HCT116 (cell line): Measurements from ENCODE around the gene CAPN10. TPM values are rescaled to one million over a fixed set of nuclear protein-coding genes. Genes with fewer than 3 reads are reported as not detected.
A peak's percentile ranks its signal among the peaks of the same experiment; 100 is the strongest.

Experiments used
- ATAC-seq: fragments of 200-7000 bp; cut with Tn5 transposase; 2 replicates; pipeline ENCODE4 v1.9.1; 2020; ENCODE audit warnings: mild to moderate bottlenecking, moderate library complexity
- BruUV-seq: library from RNA; stranded (reverse); fragments of 400-500 nt; replicated peaks from 2 replicates; lab custom pipeline; 2021; lab: Mats Ljungman, UMichigan
- CTCF ChIA-PET: fragments of 300-600 bp; sonication (Branson Sonifier 250); formaldehyde crosslinking; loops from one replicate; lab custom pipeline; 2021; ENCODE audit warnings: antibody characterized with exemption; lab: Charles Lee
- POLR2A ChIA-PET: fragments of 300-600, 350-600 bp; sonication (Branson Sonifier 250); formaldehyde crosslinking; loops from one replicate; lab custom pipeline; 2021; ENCODE audit warnings: antibody characterized with exemption; lab: Charles Lee
- RAD21 ChIA-PET, 2 experiments: fragments of 300-600 bp; sonication (Branson Sonifier 250); formaldehyde crosslinking; loops; one replicate each; lab custom pipeline; 2023; ENCODE audit warnings: low total read pairs in 2 of 2; ENCODE audit not compliant: uncharacterized antibody in 2 of 2, unreplicated experiment in 2 of 2, low non-redundant PET in 1 of 2; lab: Charles Lee
- DNase-seq: peaks from one replicate; pipeline ENCODE4 v3.0.0-alpha.2; 2010; ENCODE audit warnings: low read depth, low spot score
- H2AFZ ChIP-seq: fragments of 200-600 bp; shearing (Covaris generic), sonication (generic); 2 replicates; pipeline ENCODE4 v1.6.1; 2017; ENCODE audit warnings: low read depth, mixed run types, mixed read lengths, antibody characterized with exemption, low read length; ENCODE audit not compliant: poor library complexity, severe bottlenecking
- H3K27ac ChIP-seq: 2 replicates; pipeline ENCODE4 v1.5.1; 2012; ENCODE audit warnings: low read depth, low read length
- H3K27me3 ChIP-seq: fragments of 200-600 bp; sonication (generic); 2 replicates; pipeline ENCODE4 v1.6.1; 2016; ENCODE audit warnings: mixed run types, low read length, mixed read lengths; ENCODE audit not compliant: insufficient read depth
- H3K36me3 ChIP-seq, 2 experiments: fragments of 200-500 bp in 1 of 2; fragments of 200-600 bp in 1 of 2; sonication (Bioruptor generic) in 1 of 2; sonication (generic) in 1 of 2; 2 replicates each; pipeline versions ENCODE4 v1.5.1 to v1.6.1; 2014 to 2016; ENCODE audit warnings: low read length in 2 of 2, inconsistent platforms in 1 of 2, mixed read lengths in 1 of 2, mixed run types in 1 of 2; ENCODE audit not compliant: insufficient read depth in 2 of 2, control insufficient read depth in 1 of 2
- H3K4me1 ChIP-seq, 2 experiments: fragments of 200-600 bp in 1 of 2; sonication (generic) in 1 of 2; 2 replicates each; pipeline versions ENCODE4 v1.5.1 to v1.6.1; 2012 to 2017; ENCODE audit warnings: low read length in 2 of 2, inconsistent platforms in 1 of 2, mild to moderate bottlenecking in 1 of 2, mixed read lengths in 1 of 2, mixed run types in 1 of 2, moderate library complexity in 1 of 2; ENCODE audit not compliant: insufficient read depth in 2 of 2, control insufficient read depth in 1 of 2
- H3K4me2 ChIP-seq: fragments of 200-600 bp; sonication (generic); 2 replicates; pipeline ENCODE4 v1.6.1; 2017; ENCODE audit warnings: mixed run types, low read length, mixed read lengths
- H3K4me3 ChIP-seq, 2 experiments: fragments of 200-600 bp in 1 of 2; sonication (generic) in 1 of 2; replicated peaks in 1 of 2; 2 replicates each; pipeline ENCODE4 v1.5.1; 2011 to 2016; ENCODE audit warnings: low read length in 2 of 2, control low read depth in 1 of 2, low read depth in 1 of 2, mild to moderate bottlenecking in 1 of 2, mixed read lengths in 1 of 2, mixed run types in 1 of 2
- H3K79me2 ChIP-seq: fragments of 200-600 bp; sonication (generic); 2 replicates; pipeline ENCODE4 v1.6.1; 2017; ENCODE audit warnings: mild to moderate bottlenecking, mixed run types, low read length, moderate library complexity, mixed read lengths; ENCODE audit not compliant: insufficient read depth
- H3K9ac ChIP-seq: fragments of 200-600 bp; sonication (generic); 2 replicates; pipeline ENCODE4 v1.6.1; 2016; ENCODE audit warnings: low read length, mixed read lengths
- H3K9me2 ChIP-seq: fragments of 200-600 bp; sonication (generic), shearing (Covaris generic); 2 replicates; pipeline ENCODE4 v1.6.1; 2017; ENCODE audit warnings: mixed run types, mild to moderate bottlenecking, moderate library complexity; ENCODE audit not compliant: insufficient read depth
- H3K9me3 ChIP-seq, 2 experiments: fragments of 200-500 bp in 1 of 2; fragments of 200-600 bp in 1 of 2; sonication (Bioruptor generic) in 1 of 2; sonication (generic) in 1 of 2; 2 replicates each; pipeline ENCODE4 v1.6.1; 2014 to 2017; ENCODE audit warnings: low read length in 2 of 2, mixed read lengths in 2 of 2, inconsistent platforms in 1 of 2, low read depth in 1 of 2, mild to moderate bottlenecking in 1 of 2, mixed run types in 1 of 2, moderate library complexity in 1 of 2; ENCODE audit not compliant: control insufficient read depth in 1 of 2, insufficient read depth in 1 of 2
- H4K20me1 ChIP-seq: fragments of 200-600 bp; sonication (generic), shearing (Covaris generic); 2 replicates; pipeline ENCODE4 v1.6.1; 2017; ENCODE audit warnings: mixed run types, mild to moderate bottlenecking, moderate library complexity; ENCODE audit not compliant: insufficient read depth
- ATF3 ChIP-seq: IDR thresholded peaks from 2 replicates; pipeline ENCODE4 v1.6.1; 2012
- CBX3 ChIP-seq: IDR thresholded peaks from 2 replicates; pipeline ENCODE4 v1.6.1; 2012; ENCODE audit warnings: low read depth
- ELF1 ChIP-seq: IDR thresholded peaks from 2 replicates; pipeline ENCODE4 v1.6.1; 2012; ENCODE audit warnings: low read depth, borderline replicate concordance
- EZH2 ChIP-seq: fragments of 200-600 bp; sonication (generic); IDR thresholded peaks from 2 replicates; pipeline ENCODE4 v1.6.1; 2017; ENCODE audit warnings: antibody characterized with exemption, mixed run types
- EZH2phosphoT487 ChIP-seq: fragments of 200-600 bp; IDR thresholded peaks from 2 replicates; pipeline ENCODE4 v1.6.1; 2018; ENCODE audit warnings: antibody characterized with exemption, borderline replicate concordance
- FOSL1 ChIP-seq: IDR thresholded peaks from 2 replicates; pipeline ENCODE4 v1.6.1; 2012; ENCODE audit warnings: low read depth
- JUND ChIP-seq: IDR thresholded peaks from 2 replicates; pipeline ENCODE4 v1.6.1; 2012
- POLR2A ChIP-seq: IDR thresholded peaks from 2 replicates; pipeline ENCODE4 v1.7.0; 2011; ENCODE audit warnings: borderline replicate concordance; ENCODE audit not compliant: insufficient read depth, insufficient read length; ENCODE audit errors: extremely low read depth
- POLR2AphosphoS5 ChIP-seq: IDR thresholded peaks from 2 replicates; pipeline ENCODE4 v1.6.1; 2011; ENCODE audit warnings: mild to moderate bottlenecking, low read depth, low read length, moderate library complexity
- RAD21 ChIP-seq: IDR thresholded peaks from 2 replicates; pipeline ENCODE4 v1.6.1; 2012; ENCODE audit warnings: low read depth, mild to moderate bottlenecking
- REST ChIP-seq: IDR thresholded peaks from 2 replicates; pipeline ENCODE4 v1.6.1; 2012; ENCODE audit warnings: low read depth
- SIN3A ChIP-seq: IDR thresholded peaks from 2 replicates; pipeline ENCODE4 v1.6.1; 2012; ENCODE audit warnings: low read depth
- SP1 ChIP-seq: IDR thresholded peaks from 2 replicates; pipeline ENCODE4 v1.6.1; 2012; ENCODE audit warnings: low read depth
- TCF7L2 ChIP-seq: IDR thresholded peaks from 2 replicates; pipeline ENCODE4 v1.7.0; 2011; ENCODE audit warnings: borderline replicate concordance, inconsistent platforms; ENCODE audit not compliant: insufficient read depth, insufficient read length; ENCODE audit errors: extremely low read depth
- YY1 ChIP-seq: IDR thresholded peaks from 2 replicates; pipeline ENCODE4 v1.6.1; 2011; ENCODE audit warnings: low read length, low read depth, moderate library complexity, mild to moderate bottlenecking; ENCODE audit not compliant: insufficient replicate concordance; ENCODE audit errors: extremely low read depth
- ZNF274 ChIP-seq: fragments of 200-500 bp; sonication (Bioruptor generic); IDR thresholded peaks from 2 replicates; pipeline ENCODE4 v1.6.1; 2014; ENCODE audit warnings: mild to moderate bottlenecking, low read depth, low read length, inconsistent platforms
- intact Hi-C: fragments of 100-400 bp; cut with micrococcal nuclease; formaldehyde crosslinking; loops from 2 replicates; pipeline ENCODE4 v1.10.0; 2022
- total RNA-seq: library from RNA; stranded (reverse); gene quantifications from one replicate; pipeline ENCODE4 v1.2.1, GENCODE V29; 2021; ENCODE audit not compliant: unreplicated experiment
- TF ChIP-seq, protein P1 (sequence below): IDR thresholded peaks from 2 replicates; pipeline ENCODE4 v1.6.1; 2012
- TF ChIP-seq, protein P2 (sequence below): IDR thresholded peaks from 2 replicates; pipeline ENCODE4 v1.6.1; 2011; ENCODE audit warnings: mild to moderate bottlenecking, low read length, moderate library complexity; ENCODE audit not compliant: insufficient replicate concordance; ENCODE audit errors: extremely low read depth

Gene CAPN10
- total RNA-seq, 1 experiment from 2014 or later = 40.7 TPM

GRCh38 chr2:240559286-240559685, 27.2 kb upstream of the CAPN10 start:
- H4K20me1 ChIP-seq = no peaks in the 10 kb centered on the region
- intact Hi-C loops = no loop called here
- H3K9me3 ChIP-seq = no peaks in the 10 kb centered on the region
- peaks cover 56% of the 10 kb centered on the region for H3K79me2 ChIP-seq
- no peak overlapping the region for H2AFZ ChIP-seq
- H3K4me3 ChIP-seq = peak overlapping the region; percentile 67 to 69
- no peak for ATAC-seq
- BruUV-seq = no TSS peak
- ChIA-PET POLR2A (no interaction called here), CTCF (interaction anchor here (1.1 kb wide), 1 partner anchor 21 kb away, joined by 3 read pairs; no protein-coding TSS in a partner anchor), RAD21 (no interaction called here)
- H3K4me1 ChIP-seq = peaks cover 21 to 39% of the 10 kb centered on the region in 2 experiments
- H3K9ac ChIP-seq = peak overlapping the region; percentile 94
- no peaks in the 10 kb centered on the region for H3K9me2 ChIP-seq
- H3K27me3 ChIP-seq = no peaks in the 10 kb centered on the region
- H3K36me3 ChIP-seq = peaks cover 0 to 7% of the 10 kb centered on the region in 2 experiments; a peak in 1 of 4 replicates
- DNase-seq = no peak
- H3K4me2 ChIP-seq = peak overlapping the region; percentile 80
- peak overlapping the region; percentile 98 for H3K27ac ChIP-seq
- no peak for TF ChIP-seq CBX3
- no peak for TF ChIP-seq SIN3A
- TF ChIP-seq SP1 = no peak
- no peak for TF ChIP-seq RAD21
- TF ChIP-seq ATF3 = no peak
- TF ChIP-seq, protein P1, sequence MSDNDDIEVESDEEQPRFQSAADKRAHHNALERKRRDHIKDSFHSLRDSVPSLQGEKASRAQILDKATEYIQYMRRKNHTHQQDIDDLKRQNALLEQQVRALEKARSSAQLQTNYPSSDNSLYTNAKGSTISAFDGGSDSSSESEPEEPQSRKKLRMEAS = no peak
- no peak for TF ChIP-seq YY1
- no peak for TF ChIP-seq FOSL1
- no peak for TF ChIP-seq TCF7L2
- TF ChIP-seq REST = no peak
- no peak for TF ChIP-seq ZNF274
- TF ChIP-seq POLR2AphosphoS5 = no peak
- no peak for TF ChIP-seq ELF1
- TF ChIP-seq EZH2phosphoT487 = no peak
- TF ChIP-seq, protein P2, sequence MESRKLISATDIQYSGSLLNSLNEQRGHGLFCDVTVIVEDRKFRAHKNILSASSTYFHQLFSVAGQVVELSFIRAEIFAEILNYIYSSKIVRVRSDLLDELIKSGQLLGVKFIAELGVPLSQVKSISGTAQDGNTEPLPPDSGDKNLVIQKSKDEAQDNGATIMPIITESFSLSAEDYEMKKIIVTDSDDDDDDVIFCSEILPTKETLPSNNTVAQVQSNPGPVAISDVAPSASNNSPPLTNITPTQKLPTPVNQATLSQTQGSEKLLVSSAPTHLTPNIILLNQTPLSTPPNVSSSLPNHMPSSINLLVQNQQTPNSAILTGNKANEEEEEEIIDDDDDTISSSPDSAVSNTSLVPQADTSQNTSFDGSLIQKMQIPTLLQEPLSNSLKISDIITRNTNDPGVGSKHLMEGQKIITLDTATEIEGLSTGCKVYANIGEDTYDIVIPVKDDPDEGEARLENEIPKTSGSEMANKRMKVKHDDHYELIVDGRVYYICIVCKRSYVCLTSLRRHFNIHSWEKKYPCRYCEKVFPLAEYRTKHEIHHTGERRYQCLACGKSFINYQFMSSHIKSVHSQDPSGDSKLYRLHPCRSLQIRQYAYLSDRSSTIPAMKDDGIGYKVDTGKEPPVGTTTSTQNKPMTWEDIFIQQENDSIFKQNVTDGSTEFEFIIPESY = no peak
- TF ChIP-seq POLR2A = no peak
- TF ChIP-seq JUND = no peak
- no peak for TF ChIP-seq EZH2
